Endothelial cell of umbilical vein (primary cell): Measurements from ENCODE around the gene PUDP. TPM values are rescaled to one million over a fixed set of nuclear protein-coding genes. Genes with fewer than 3 reads are reported as not detected.

ENCODE experiments used
- BruUV-seq: library from RNA; stranded (reverse); fragments of 400-500 nt; replicated peaks from 2 replicates; lab custom pipeline; 2021; lab: Mats Ljungman, UMichigan
- CTCF ChIA-PET: fragments of 300-600, 350-600 bp; sonication (Branson Sonifier 250); formaldehyde crosslinking; loops from one replicate; lab custom pipeline; 2021; ENCODE audit warnings: antibody characterized with exemption, inconsistent platforms; lab: Charles Lee
- POLR2A ChIA-PET: fragments of 300-600, 350-600 bp; sonication (Branson Sonifier 250); formaldehyde crosslinking; loops from one replicate; lab custom pipeline; 2021; ENCODE audit warnings: antibody characterized with exemption, inconsistent platforms; lab: Charles Lee
- DNase-seq: peaks from one replicate; pipeline ENCODE4 v3.0.0-alpha.2; 2011; ENCODE audit warnings: low read depth, low spot score
- FAIRE-seq: peaks from 2 replicates; lab custom pipeline; 2011; peaks lifted over from hg19 to GRCh38; lab: Jason Lieb, UNC
- H2AFZ ChIP-seq: 2 replicates; pipeline ENCODE4 v1.6.0; 2012; ENCODE audit warnings: low read depth, low read length, control low read depth, inconsistent platforms
- H3K27ac ChIP-seq: 2 replicates; pipeline ENCODE4 v1.5.1; 2011; ENCODE audit warnings: low read depth, mild to moderate bottlenecking, control low read depth, low read length, moderate library complexity; ENCODE audit not compliant: insufficient read depth
- H3K27me3 ChIP-seq, 2 experiments: 2 replicates each; pipeline versions ENCODE4 v1.6.0 to v1.6.1; 2011; ENCODE audit warnings: low read length in 2 of 2, mixed read lengths in 1 of 2; ENCODE audit not compliant: control insufficient read depth in 2 of 2, insufficient read depth in 2 of 2
- H3K36me3 ChIP-seq, 2 experiments: 2 replicates in 1 of 2; 3 replicates in 1 of 2; pipeline ENCODE4 v1.5.1; 2011; ENCODE audit warnings: low read length in 2 of 2, mild to moderate bottlenecking in 1 of 2, moderate library complexity in 1 of 2; ENCODE audit not compliant: control insufficient read depth in 2 of 2, insufficient read depth in 2 of 2; ENCODE audit errors: extremely low read depth in 1 of 2
- H3K4me1 ChIP-seq: 3 replicates; pipeline ENCODE4 v1.5.1; 2011; ENCODE audit warnings: mild to moderate bottlenecking, low read length; ENCODE audit not compliant: control insufficient read depth, insufficient read depth; ENCODE audit errors: extremely low read depth
- H3K4me2 ChIP-seq: 2 replicates; pipeline ENCODE4 v1.6.1; 2011; ENCODE audit warnings: low read length, control low read depth, mixed read lengths; ENCODE audit not compliant: insufficient read depth
- H3K4me3 ChIP-seq, 3 experiments: fragments of 200-600 bp in 1 of 3; sonication (generic), shearing (Covaris generic) in 1 of 3; replicated peaks in 1 of 3; 2 replicates each; pipeline ENCODE4 v1.5.1; 2011 to 2016; ENCODE audit warnings: control low read depth in 3 of 3, low read length in 3 of 3, mild to moderate bottlenecking in 2 of 3, inconsistent platforms in 1 of 3, low read depth in 1 of 3, moderate library complexity in 1 of 3; ENCODE audit not compliant: insufficient read depth in 1 of 3
- H3K79me2 ChIP-seq: 2 replicates; pipeline ENCODE4 v1.6.0; 2012; ENCODE audit warnings: low read length, inconsistent platforms; ENCODE audit not compliant: control insufficient read depth, insufficient read depth
- H3K9ac ChIP-seq: replicated peaks from 2 replicates; pipeline ENCODE3; 2011; ENCODE audit warnings: low read length, control low read depth; ENCODE audit not compliant: insufficient read depth; ENCODE audit errors: extremely low read depth
- H3K9me1 ChIP-seq: replicated peaks from 3 replicates; pipeline ENCODE4 v1.6.0; 2011; ENCODE audit warnings: mild to moderate bottlenecking, low read length; ENCODE audit not compliant: control insufficient read depth, insufficient read depth; ENCODE audit errors: extremely low read depth
- H3K9me3 ChIP-seq: replicated peaks from 2 replicates; pipeline ENCODE4 v1.5.1; 2012; ENCODE audit warnings: low read length, inconsistent platforms; ENCODE audit not compliant: control insufficient read depth, insufficient read depth
- H4K20me1 ChIP-seq: replicated peaks from 2 replicates; pipeline ENCODE3; 2011; ENCODE audit warnings: mild to moderate bottlenecking, low read length; ENCODE audit not compliant: control insufficient read depth, insufficient read depth; ENCODE audit errors: extremely low read depth
- CTCF ChIP-seq, 2 donors: IDR thresholded peaks; 1 replicate in 1 of 2; 2 replicates in 1 of 2; pipeline ENCODE4 v1.5.1; 2011; ENCODE audit warnings: low read length in 2 of 2, mild to moderate bottlenecking in 2 of 2, moderate library complexity in 2 of 2, control low read depth in 1 of 2, inconsistent platforms in 1 of 2, low read depth in 1 of 2; ENCODE audit not compliant: insufficient read depth in 1 of 2; ENCODE audit errors: extremely low read depth in 1 of 2
- EZH2 ChIP-seq: IDR thresholded peaks from 2 replicates; pipeline ENCODE4 v1.6.1; 2012; ENCODE audit warnings: borderline replicate concordance, low read depth, mild to moderate bottlenecking, moderate library complexity, low read length, inconsistent platforms; ENCODE audit not compliant: severe bottlenecking
- FOS ChIP-seq: IDR thresholded peaks from 2 replicates; pipeline ENCODE4 v1.6.1; 2011; ENCODE audit warnings: mild to moderate bottlenecking, low read length, moderate library complexity, borderline replicate concordance; ENCODE audit not compliant: insufficient read depth
- GATA2 ChIP-seq: IDR thresholded peaks from 2 replicates; pipeline ENCODE4 v1.7.0; 2011; ENCODE audit warnings: low read depth, mild to moderate bottlenecking, moderate library complexity, mixed read lengths, low read length; ENCODE audit not compliant: insufficient read length, insufficient read depth
- JUN ChIP-seq: IDR thresholded peaks from 2 replicates; pipeline ENCODE4 v1.6.1; 2011; ENCODE audit warnings: borderline replicate concordance, low read depth; ENCODE audit not compliant: insufficient read length, insufficient read depth
- MAX ChIP-seq: IDR thresholded peaks from 2 replicates; pipeline ENCODE4 v1.6.1; 2011; ENCODE audit not compliant: insufficient read depth, insufficient read length
- MYC ChIP-seq: IDR thresholded peaks from one replicate; pipeline ENCODE4 v1.6.1; 2011; ENCODE audit warnings: mild to moderate bottlenecking, low read depth, low read length
- POLR2A ChIP-seq: IDR thresholded peaks from 2 replicates; pipeline ENCODE4 v1.6.1; 2012; ENCODE audit warnings: low read depth, mild to moderate bottlenecking, control low read depth, low read length
- POLR2AphosphoS5 ChIP-seq: IDR thresholded peaks from 2 replicates; pipeline ENCODE4 v1.6.1; 2012; ENCODE audit warnings: low read depth, mild to moderate bottlenecking, control low read depth, low read length, moderate library complexity; ENCODE audit not compliant: insufficient read depth
- dilution Hi-C: fragments of 300-500 bp; cut with MboI; formaldehyde crosslinking; loops from one replicate; pipeline ENCODE4 v1.15.0; 2019; ENCODE audit warnings: low sequenced_read_pairs; ENCODE audit not compliant: extremely low pct_ligation_motif_present
- intact Hi-C: fragments of 100-400 bp; cut with micrococcal nuclease; formaldehyde crosslinking; loops from one replicate; pipeline ENCODE4 v1.10.0; 2022
- polyA plus RNA-seq, 4 experiments: library from polyadenylated mRNA; depleted of rRNA in 3 of 4; stranded (reverse) in 3 of 4; unstranded in 1 of 4; fragments of >200 nt; gene quantifications; 2 replicates each; pipeline versions ENCODE4 v1.2.1 to v1.2.3, GENCODE V29; 2011 to 2012; ENCODE audit warnings: missing spikeins in 1 of 4
- total RNA-seq: library from RNA; stranded (reverse); gene quantifications from 2 replicates; pipeline ENCODE4 v1.2.3, GENCODE V29; 2021

PUDP gene
- total and polyA plus RNA-seq, 2 donors (not counting 3 experiments of a cell fraction or from before 2014, with no cell fraction given) = 17.3 to 22.5 TPM

- no peak for DNase-seq
- no TSS peak for BruUV-seq
- no peak for FAIRE-seq
- Histone ChIP-seq H3K36me3 (no peaks in the 10 kb centered on the region), H3K27ac (no peak overlapping the region), H3K79me2 (no peaks in the 10 kb centered on the region), H4K20me1 (no peaks in the 10 kb centered on the region), H3K4me2 (no peak overlapping the region), H3K9me3 (no peaks in the 10 kb centered on the region), H3K4me3 (no peak overlapping the region), H3K4me1 (no peaks in the 10 kb centered on the region), H3K9me1 (no peaks in the 10 kb centered on the region), H3K9ac (no peak overlapping the region), H2AFZ (no peak overlapping the region), H3K27me3 (no peaks in the 10 kb centered on the region)
- POLR2A ChIA-PET = no interaction called here
- no peak for TF ChIP-seq MAX
- no peak for TF ChIP-seq GATA2
- no peak for TF ChIP-seq POLR2A
- TF ChIP-seq FOS = no peak
- TF ChIP-seq POLR2AphosphoS5 = no peak
- TF ChIP-seq CTCF (IDR thresholded peaks at IDR 0.05; ENCODE audit: extremely low read depth in 1 of 2, insufficient read depth in 1 of 2, low read depth in 1 of 2, low read length in 2 of 2) = no peak
- TF ChIP-seq EZH2 = no peak
- TF ChIP-seq MYC = no peak
- TF ChIP-seq JUN = no peak
- intact Hi-C loops (loop anchor here (2.0 kb wide), 1 partner anchor 734 kb away; the partner anchor contains the start of gene PNPLA4), dilution Hi-C loops (no loop called here)
- CTCF ChIA-PET = interaction anchor here (1.4 kb wide), 1 partner anchor 22 kb away, joined by 4 read pairs; no protein-coding TSS in a partner anchor
Measured at GRCh38 chrX:7192871-7193270, 44.9 kb upstream of the PUDP start.
